ENCODE data around the gene RBM22. TPM values are rescaled to one million over a fixed set of nuclear protein-coding genes. Genes with fewer than 3 reads are reported as not detected.
A peak's percentile ranks its signal among the peaks of the same experiment; 100 is the strongest.

The RBM22 gene
- total RNA-seq, 5 donors from 2014 or later (not counting 1 experiment from before 2014, with no cell fraction given) = 73.3 to 98.8 (median 82.3) TPM

DNA sequence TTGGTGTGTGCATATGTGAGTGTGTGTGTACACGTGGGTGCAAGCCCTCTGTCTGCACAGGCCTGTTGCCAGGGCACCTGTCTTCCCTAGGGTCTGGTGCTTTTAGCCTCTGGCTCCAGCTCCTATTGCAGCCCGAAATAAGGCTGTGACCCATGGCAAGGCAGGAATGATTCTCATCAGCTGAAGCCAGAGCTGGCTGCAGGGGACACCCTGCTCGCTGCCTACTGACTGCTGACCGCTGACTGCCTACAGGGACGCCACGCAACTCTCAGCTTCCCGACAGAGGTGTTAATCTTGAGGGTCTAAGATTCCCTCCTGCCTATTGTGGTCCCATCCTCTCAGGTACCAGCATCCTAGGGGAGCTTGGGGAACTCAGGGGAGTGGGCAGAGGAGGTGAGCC, 39.8 kb downstream of the RBM22 start, which contains the start of gene MYOZ3:
Gene MYOZ3 (plus strand): TSS at position 166 of the 400 bp plus-strand sequence. CDS start 1,691 bp downstream, outside the sequence.
- Histone ChIP-seq H3K27me3 (replicated peaks in 1 of 2; ENCODE audit: control insufficient read depth in 2 of 2, extremely low read depth in 1 of 2, insufficient read depth in 2 of 2, low read length in 1 of 2) (peaks cover 0 to 27% of the 10 kb centered on the region in 2 experiments), H3K9me3 (no peaks in the 10 kb centered on the region), H3K4me3 (ENCODE audit: control insufficient read depth in 1 of 2, extremely low read depth in 1 of 2, low read length in 1 of 2) (no peak within 1 kb of the TSS), H3K27ac (ENCODE audit: low read length) (no peak within 1 kb of the TSS), H3K4me1 (ENCODE audit: control insufficient read depth in 1 of 2, extremely low read depth in 1 of 2, insufficient read depth in 2 of 2, low read length in 2 of 2) (peaks cover 0 to 10% of the 10 kb centered on the region in 2 experiments), H3K36me3 (ENCODE audit: control insufficient read depth in 2 of 2, extremely low read depth in 1 of 2, insufficient read depth in 1 of 2, low read length in 1 of 2) (no peaks in the 10 kb centered on the region)
- ATAC-seq (replicated peaks in 1 of 4) (no peak), DNase-seq (no peak)
- Mint-ChIP-seq H3K27ac (no peak within 1 kb of the TSS), H3K4me3 (no peak within 1 kb of the TSS), H3K9me3 (no peaks in the 10 kb centered on the region), H3K27me3 (peaks cover 7 to 14% of the 10 kb centered on the region in 2 donors), H3K36me3 (no peaks in the 10 kb centered on the region), H3K4me1 (peaks cover 0 to 7% (median 7%) of the 10 kb centered on the region in 3 donors)
- ChIA-PET CTCF (no interaction called here), POLR2A (interaction anchor here in 1 of 2 donors (0.7 kb wide), 1 partner anchor 234 kb away, joined by 8 read pairs; no protein-coding TSS in a partner anchor)
- 51% methylated on average over 3 of the region's 7 CpGs for WGBS (ENCODE audit: insufficient coverage)

DNA sequence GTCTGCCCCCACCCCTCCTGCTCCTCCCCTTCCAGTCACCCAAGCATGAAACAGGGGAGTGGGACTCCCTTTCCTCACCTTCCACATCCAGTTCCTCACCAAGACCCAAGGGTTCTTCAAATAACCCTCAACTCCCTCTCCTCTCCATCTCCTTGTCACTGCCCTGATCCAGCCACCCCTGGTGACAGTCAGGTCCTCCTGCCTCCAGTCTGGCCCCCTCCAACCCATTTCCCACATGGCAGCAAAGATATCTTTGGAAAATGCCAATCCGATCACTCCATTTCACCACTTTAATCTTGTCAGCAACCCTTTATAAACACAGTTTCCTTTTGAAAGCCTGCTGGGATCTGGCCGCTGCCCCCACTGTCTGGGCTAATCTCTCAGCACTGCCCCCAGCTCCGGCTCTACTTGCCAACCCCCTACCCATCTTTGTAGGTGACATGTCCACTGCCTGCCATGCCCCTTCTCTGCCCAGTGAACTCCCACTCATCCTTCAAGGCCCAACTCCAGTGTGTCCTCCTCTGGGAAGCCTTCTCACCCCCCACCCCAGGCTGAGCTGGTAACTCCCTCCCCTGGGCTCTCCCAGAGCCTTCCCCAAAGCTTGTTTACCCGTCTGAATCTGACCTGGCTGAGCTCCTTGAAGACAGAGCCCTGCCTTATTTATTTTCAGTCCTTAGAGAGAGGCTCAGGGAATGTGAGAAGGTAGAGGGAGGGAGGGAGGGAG, 40.6 kb downstream of the RBM22 start:
- no peak overlapping the region for H3K27ac Mint-ChIP-seq
- Histone ChIP-seq H3K4me1 (ENCODE audit: control insufficient read depth in 1 of 2, extremely low read depth in 1 of 2, insufficient read depth in 2 of 2, low read length in 2 of 2) (peaks cover 0 to 13% of the 10 kb centered on the region in 2 experiments), H3K27ac (ENCODE audit: low read length) (no peak overlapping the region), H3K27me3 (replicated peaks in 1 of 2; ENCODE audit: control insufficient read depth in 2 of 2, extremely low read depth in 1 of 2, insufficient read depth in 2 of 2, low read length in 1 of 2) (peaks cover 0 to 27% of the 10 kb centered on the region in 2 experiments), H3K4me3 (ENCODE audit: control insufficient read depth in 1 of 2, extremely low read depth in 1 of 2, low read length in 1 of 2) (no peak overlapping the region), H3K9me3 (no peaks in the 10 kb centered on the region), H3K36me3 (ENCODE audit: control insufficient read depth in 2 of 2, extremely low read depth in 1 of 2, insufficient read depth in 1 of 2, low read length in 1 of 2) (no peaks in the 10 kb centered on the region)
- 92% methylated on average over 3 of the region's 4 CpGs for WGBS (ENCODE audit: insufficient coverage)
- peaks cover 3 to 10% (median 7%) of the 10 kb centered on the region in 3 donors for H3K4me1 Mint-ChIP-seq
- peaks cover 7 to 14% of the 10 kb centered on the region in 2 donors for H3K27me3 Mint-ChIP-seq
- no peak overlapping the region for H3K4me3 Mint-ChIP-seq
- DNase-seq (no peak), ATAC-seq (replicated peaks in 1 of 4) (no peak)
- no peaks in the 10 kb centered on the region for H3K9me3 Mint-ChIP-seq
- no peaks in the 10 kb centered on the region for H3K36me3 Mint-ChIP-seq
- ChIA-PET CTCF (no interaction called here), POLR2A (interaction anchor here in 1 of 2 donors (0.7 kb wide), 1 partner anchor 235 kb away, joined by 8 read pairs; no protein-coding TSS in a partner anchor)

DNA sequence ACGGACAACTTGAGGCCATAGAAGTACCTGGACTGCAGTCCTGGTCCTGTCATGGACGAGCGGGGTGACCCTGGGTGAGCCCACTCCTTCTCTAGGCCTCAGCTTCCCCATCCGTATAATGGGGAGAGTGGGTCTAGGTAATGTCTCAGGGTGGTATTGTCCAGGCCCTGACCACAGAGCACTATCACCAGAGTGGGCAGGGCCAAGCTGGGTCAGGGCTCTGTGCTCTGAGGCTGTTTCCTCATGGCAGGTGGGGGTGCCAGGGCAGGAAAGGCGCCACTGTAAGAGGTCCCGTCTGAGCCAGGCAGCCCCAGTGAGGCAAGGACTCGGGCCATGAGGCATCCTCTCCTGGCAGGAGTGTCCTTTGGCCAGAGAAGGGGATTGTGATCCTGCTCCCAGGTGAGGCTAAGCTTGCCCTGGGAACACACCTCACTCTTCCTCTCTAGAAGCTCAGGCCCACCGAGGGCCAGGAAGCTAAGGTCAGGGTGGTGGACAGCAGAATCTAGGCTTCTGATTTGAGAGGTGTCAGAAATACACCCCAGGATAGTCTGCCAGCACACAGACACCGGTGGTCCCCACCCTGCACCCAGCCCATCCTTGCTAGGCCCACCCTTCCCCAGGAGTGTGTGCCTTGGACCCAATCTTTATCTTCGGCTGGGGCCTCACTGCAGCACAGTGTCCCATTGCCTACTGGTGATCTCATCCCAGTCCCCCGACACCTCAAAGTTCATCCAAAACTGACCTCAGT, 41.3 kb downstream of the RBM22 start:
- Mint-ChIP-seq H3K9me3 (no peaks in the 10 kb centered on the region), H3K27me3 (peaks cover 3 to 9% of the 10 kb centered on the region in 2 donors), H3K4me1 (peaks cover 3 to 10% (median 7%) of the 10 kb centered on the region in 3 donors), H3K27ac (no peak overlapping the region), H3K36me3 (no peaks in the 10 kb centered on the region), H3K4me3 (no peak overlapping the region)
- CTCF ChIA-PET = no interaction called here
- DNase-seq = no peak
- Histone ChIP-seq H3K36me3 (ENCODE audit: control insufficient read depth in 2 of 2, extremely low read depth in 1 of 2, insufficient read depth in 1 of 2, low read length in 1 of 2) (no peaks in the 10 kb centered on the region), H3K27me3 (replicated peaks in 1 of 2; ENCODE audit: control insufficient read depth in 2 of 2, extremely low read depth in 1 of 2, insufficient read depth in 2 of 2, low read length in 1 of 2) (peaks cover 0 to 24% of the 10 kb centered on the region in 2 experiments), H3K27ac (ENCODE audit: low read length) (no peak overlapping the region), H3K9me3 (no peaks in the 10 kb centered on the region), H3K4me3 (ENCODE audit: control insufficient read depth in 1 of 2, extremely low read depth in 1 of 2, low read length in 1 of 2) (no peak overlapping the region), H3K4me1 (ENCODE audit: control insufficient read depth in 1 of 2, extremely low read depth in 1 of 2, insufficient read depth in 2 of 2, low read length in 2 of 2) (peaks cover 0 to 13% of the 10 kb centered on the region in 2 experiments)
- WGBS (ENCODE audit: insufficient coverage) = 85% methylated on average over 6 of the region's 11 CpGs
- ATAC-seq (replicated peaks in 1 of 4) = no peak
- POLR2A ChIA-PET = no interaction called here

DNA sequence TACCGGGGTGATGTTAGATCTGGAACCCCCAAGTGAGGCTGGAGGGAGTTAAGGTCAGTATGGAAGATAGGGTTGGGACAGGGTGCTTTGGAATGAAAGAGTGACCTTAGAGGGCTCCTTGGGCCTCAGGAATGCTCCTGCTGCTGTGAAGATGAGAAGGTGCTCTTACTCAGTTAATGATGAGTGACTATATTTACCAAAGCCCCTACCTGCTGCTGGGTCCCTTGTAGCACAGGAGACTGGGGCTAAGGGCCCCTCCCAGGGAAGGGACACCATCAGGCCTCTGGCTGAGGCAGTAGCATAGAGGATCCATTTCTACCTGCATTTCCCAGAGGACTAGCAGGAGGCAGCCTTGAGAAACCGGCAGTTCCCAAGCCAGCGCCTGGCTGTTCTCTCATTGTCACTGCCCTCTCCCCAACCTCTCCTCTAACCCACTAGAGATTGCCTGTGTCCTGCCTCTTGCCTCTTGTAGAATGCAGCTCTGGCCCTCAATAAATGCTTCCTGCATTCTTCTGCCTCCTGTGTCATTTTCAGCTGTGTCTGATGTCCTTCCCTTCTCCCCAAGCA, 42.1 kb downstream of the RBM22 start:
- Histone ChIP-seq H3K9me3 (no peaks in the 10 kb centered on the region), H3K27ac (ENCODE audit: low read length) (no peak overlapping the region), H3K4me3 (ENCODE audit: control insufficient read depth in 1 of 2, extremely low read depth in 1 of 2, low read length in 1 of 2) (no peak overlapping the region), H3K36me3 (ENCODE audit: control insufficient read depth in 2 of 2, extremely low read depth in 1 of 2, insufficient read depth in 1 of 2, low read length in 1 of 2) (no peaks in the 10 kb centered on the region), H3K27me3 (replicated peaks in 1 of 2; ENCODE audit: control insufficient read depth in 2 of 2, extremely low read depth in 1 of 2, insufficient read depth in 2 of 2, low read length in 1 of 2) (peaks cover 0 to 24% of the 10 kb centered on the region in 2 experiments), H3K4me1 (ENCODE audit: control insufficient read depth in 1 of 2, extremely low read depth in 1 of 2, insufficient read depth in 2 of 2, low read length in 2 of 2) (peaks cover 0 to 13% of the 10 kb centered on the region in 2 experiments)
- no peaks in the 10 kb centered on the region for H3K36me3 Mint-ChIP-seq
- no peaks in the 10 kb centered on the region for H3K9me3 Mint-ChIP-seq
- H3K27ac Mint-ChIP-seq = no peak overlapping the region
- no peak overlapping the region for H3K4me3 Mint-ChIP-seq
- ChIA-PET POLR2A (interaction anchor here in 1 of 2 donors (0.6 kb wide), 1 partner anchor 14 kb away, joined by 3 read pairs; no protein-coding TSS in a partner anchor), CTCF (interaction anchor here (0.6 to 1.3 kb wide), 2 partner anchors 125 to 200 kb away, joined by 4 to 5 read pairs; no protein-coding TSS in a partner anchor)
- DNase-seq = no peak
- ATAC-seq (replicated peaks in 1 of 4) = no peak
- 0% methylated on average over 1 of the region's 3 CpGs for WGBS (ENCODE audit: insufficient coverage)
- H3K4me1 Mint-ChIP-seq = peaks cover 3 to 10% (median 7%) of the 10 kb centered on the region in 3 donors
- H3K27me3 Mint-ChIP-seq = peaks cover 0 to 9% of the 10 kb centered on the region in 2 donors

DNA sequence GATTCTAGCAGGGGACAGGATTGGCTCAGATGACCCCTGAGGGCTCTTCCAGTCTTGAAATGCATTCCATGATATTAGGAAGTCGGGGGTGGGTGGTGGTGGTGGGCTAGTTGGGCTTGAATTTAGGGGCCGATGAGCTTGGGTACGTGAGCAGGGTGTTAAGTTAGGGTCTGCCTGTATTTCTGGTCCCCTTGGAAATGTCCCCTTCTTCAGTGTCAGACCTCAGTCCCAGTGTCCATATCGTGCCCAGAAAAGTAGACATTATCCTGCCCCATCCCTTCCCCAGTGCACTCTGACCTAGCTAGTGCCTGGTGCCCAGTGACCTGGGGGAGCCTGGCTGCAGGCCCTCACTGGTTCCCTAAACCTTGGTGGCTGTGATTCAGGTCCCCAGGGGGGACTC, 42.7 kb downstream of the RBM22 start:
- ATAC-seq (replicated peaks in 1 of 4) = no peak
- no peaks in the 10 kb centered on the region for H3K9me3 ChIP-seq
- H3K4me3 Mint-ChIP-seq = peak overlapping the region in 1 of 3 donors; percentile 71
- no peaks in the 10 kb centered on the region for H3K36me3 Mint-ChIP-seq
- H3K27ac Mint-ChIP-seq = no peak overlapping the region
- H3K36me3 ChIP-seq (ENCODE audit: control insufficient read depth in 2 of 2, extremely low read depth in 1 of 2, insufficient read depth in 1 of 2, low read length in 1 of 2) = no peaks in the 10 kb centered on the region
- POLR2A ChIA-PET = interaction anchor here (0.6 to 1.5 kb wide), 3 partner anchors 15 to 189 kb away, joined by 3 to 4 read pairs (median 3); partner anchors contain the start of genes IRGM (in 1 of the 2) and RBM22 (in 1 of the 2)
- no peaks in the 10 kb centered on the region for H3K9me3 Mint-ChIP-seq
- H3K27me3 Mint-ChIP-seq = peaks cover 0 to 9% of the 10 kb centered on the region in 2 donors
- peaks cover 3 to 10% (median 7%) of the 10 kb centered on the region in 3 donors for H3K4me1 Mint-ChIP-seq
- WGBS (ENCODE audit: insufficient coverage) = 89% methylated on average over 4 of the region's 4 CpGs
- H3K27me3 ChIP-seq (replicated peaks in 1 of 2; ENCODE audit: control insufficient read depth in 2 of 2, extremely low read depth in 1 of 2, insufficient read depth in 2 of 2, low read length in 1 of 2) = peaks cover 0 to 22% of the 10 kb centered on the region in 2 experiments
- CTCF ChIA-PET = interaction anchor here (0.6 to 1.6 kb wide), 3 partner anchors 100 to 200 kb away, joined by 4 to 5 read pairs (median 5); partner anchors contain the start of gene DCTN4 (in 1 of the 2)
- peaks cover 0 to 13% of the 10 kb centered on the region in 2 experiments for H3K4me1 ChIP-seq (ENCODE audit: control insufficient read depth in 1 of 2, extremely low read depth in 1 of 2, insufficient read depth in 2 of 2, low read length in 2 of 2)
- H3K27ac ChIP-seq (ENCODE audit: low read length) = no peak overlapping the region
- H3K4me3 ChIP-seq (ENCODE audit: control insufficient read depth in 1 of 2, extremely low read depth in 1 of 2, low read length in 1 of 2) = no peak overlapping the region
- no peak for DNase-seq
